Calu3 (cell line): Measurements from ENCODE around the gene FAF2. TPM values are rescaled to one million over a fixed set of nuclear protein-coding genes. Genes with fewer than 3 reads are reported as not detected.

ENCODE experiments used
- BruUV-seq: library from RNA; stranded (reverse); fragments of 400-500 nt; replicated peaks from 2 replicates; lab custom pipeline; 2021; lab: Mats Ljungman, UMichigan
- CTCF ChIA-PET: fragments of 300-600 bp; sonication (Branson Sonifier 250); formaldehyde crosslinking; loops from one replicate; lab custom pipeline; 2022; ENCODE audit warnings: antibody characterized with exemption; lab: Charles Lee
- DNase-seq: peaks from one replicate; pipeline ENCODE4 v3.0.0; 2022
- H3K27ac Mint-ChIP-seq: one replicate; pipeline ENCODE4 v1.8.0; 2022; ENCODE audit warnings: mixed read lengths; ENCODE audit not compliant: unreplicated experiment
- H3K27me3 Mint-ChIP-seq: one replicate; pipeline ENCODE4 v1.8.0; 2022; ENCODE audit warnings: mixed read lengths; ENCODE audit not compliant: unreplicated experiment
- H3K36me3 Mint-ChIP-seq: one replicate; pipeline ENCODE4 v1.8.0; 2022; ENCODE audit warnings: mild to moderate bottlenecking, moderate library complexity, mixed read lengths; ENCODE audit not compliant: insufficient read depth, unreplicated experiment
- H3K4me1 Mint-ChIP-seq: one replicate; pipeline ENCODE4 v1.8.0; 2022; ENCODE audit warnings: mild to moderate bottlenecking, low read depth, mixed read lengths; ENCODE audit not compliant: unreplicated experiment
- H3K4me3 Mint-ChIP-seq: one replicate; pipeline ENCODE4 v1.8.0; 2022; ENCODE audit warnings: mild to moderate bottlenecking, low read depth, moderate library complexity, mixed read lengths; ENCODE audit not compliant: unreplicated experiment
- H3K9me3 Mint-ChIP-seq: one replicate; pipeline ENCODE4 v1.8.0; 2022; ENCODE audit warnings: low read depth, mixed read lengths; ENCODE audit not compliant: unreplicated experiment
- intact Hi-C: fragments of 100-400 bp; cut with micrococcal nuclease; formaldehyde crosslinking; loops from one replicate; pipeline ENCODE4 v1.10.0; 2022; ENCODE audit not compliant: unreplicated experiment
- total RNA-seq: library from RNA; stranded (reverse); gene quantifications from 2 replicates; pipeline ENCODE4 v1.2.3, GENCODE V29; 2022
- TF ChIP-seq, protein P1 (sequence below): fragments of 200-600 bp; IDR thresholded peaks from one replicate; pipeline ENCODE4 v1.8.0; 2022; ENCODE audit warnings: antibody characterized with exemption; ENCODE audit not compliant: unreplicated experiment

Gene FAF2
- total RNA-seq, 1 experiment from 2014 or later, result 73.6 TPM

DNA sequence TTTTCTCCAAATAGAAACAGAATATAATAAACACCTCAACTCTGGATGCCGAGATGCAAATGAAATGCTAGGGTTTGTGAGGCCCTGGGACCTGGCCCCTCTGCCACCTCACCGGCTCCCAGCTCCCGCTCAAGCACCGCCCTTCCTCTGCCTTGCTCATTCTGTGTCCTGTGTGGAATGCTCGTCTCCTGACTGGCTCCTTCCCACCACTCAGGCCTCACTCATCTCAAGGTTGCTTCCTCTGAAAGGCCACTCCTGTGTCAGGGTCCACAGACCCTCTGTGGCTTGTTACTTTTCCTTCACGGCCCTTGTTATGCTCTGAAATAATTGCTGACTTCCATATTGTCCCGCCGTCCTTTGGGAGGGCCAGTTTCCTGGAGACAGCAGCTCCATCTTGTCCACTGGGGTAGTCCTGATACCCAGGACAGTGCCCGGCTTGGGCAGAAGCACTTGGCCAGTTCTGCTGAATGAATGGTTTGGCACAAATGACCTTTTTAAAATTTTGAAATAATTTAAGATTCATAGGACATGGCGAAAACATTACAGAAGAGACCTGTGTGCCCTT lies 73.6 kb downstream of the FAF2 start:
- Mint-ChIP-seq H3K9me3 (no peaks in the 10 kb centered on the region), H3K36me3 (no peaks in the 10 kb centered on the region), H3K4me3 (no peak overlapping the region), H3K27ac (no peak overlapping the region), H3K27me3 (peaks cover 9% of the 10 kb centered on the region), H3K4me1 (peaks cover 7% of the 10 kb centered on the region)
- TF ChIP-seq, protein P1, sequence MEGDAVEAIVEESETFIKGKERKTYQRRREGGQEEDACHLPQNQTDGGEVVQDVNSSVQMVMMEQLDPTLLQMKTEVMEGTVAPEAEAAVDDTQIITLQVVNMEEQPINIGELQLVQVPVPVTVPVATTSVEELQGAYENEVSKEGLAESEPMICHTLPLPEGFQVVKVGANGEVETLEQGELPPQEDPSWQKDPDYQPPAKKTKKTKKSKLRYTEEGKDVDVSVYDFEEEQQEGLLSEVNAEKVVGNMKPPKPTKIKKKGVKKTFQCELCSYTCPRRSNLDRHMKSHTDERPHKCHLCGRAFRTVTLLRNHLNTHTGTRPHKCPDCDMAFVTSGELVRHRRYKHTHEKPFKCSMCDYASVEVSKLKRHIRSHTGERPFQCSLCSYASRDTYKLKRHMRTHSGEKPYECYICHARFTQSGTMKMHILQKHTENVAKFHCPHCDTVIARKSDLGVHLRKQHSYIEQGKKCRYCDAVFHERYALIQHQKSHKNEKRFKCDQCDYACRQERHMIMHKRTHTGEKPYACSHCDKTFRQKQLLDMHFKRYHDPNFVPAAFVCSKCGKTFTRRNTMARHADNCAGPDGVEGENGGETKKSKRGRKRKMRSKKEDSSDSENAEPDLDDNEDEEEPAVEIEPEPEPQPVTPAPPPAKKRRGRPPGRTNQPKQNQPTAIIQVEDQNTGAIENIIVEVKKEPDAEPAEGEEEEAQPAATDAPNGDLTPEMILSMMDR, result no peak
- CTCF ChIA-PET, result no interaction called here
- BruUV-seq, result no TSS peak
- intact Hi-C loops, result no loop called here
- DNase-seq, result no peak

GRCh38 chr5:176524138-176524537 lies 76.0 kb downstream of the FAF2 start:
- H3K27ac Mint-ChIP-seq, result no peak overlapping the region
- BruUV-seq, result no TSS peak

DNA sequence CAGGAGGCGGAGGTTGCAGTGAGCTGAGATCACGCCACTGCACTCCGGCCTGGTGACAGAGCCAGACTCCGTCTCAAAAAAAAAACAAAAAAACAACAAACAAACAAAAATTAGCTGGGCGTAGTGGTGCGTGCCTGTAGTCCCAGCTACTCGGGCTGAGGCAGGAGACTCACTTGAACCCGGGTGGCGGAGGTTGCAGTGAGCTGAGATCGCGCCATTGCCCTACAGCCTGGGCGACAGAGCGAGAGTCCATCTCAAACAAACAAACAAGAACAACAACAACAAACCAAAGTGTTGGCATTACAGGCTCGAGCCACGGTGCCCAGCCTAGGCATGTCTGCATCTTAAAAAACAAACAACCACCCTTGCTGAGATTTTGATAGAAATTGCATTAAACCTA lies 76.8 kb downstream of the FAF2 start:
- TF ChIP-seq, protein P1, result no peak
- intact Hi-C loops, result no loop called here
- Mint-ChIP-seq H3K9me3 (no peaks in the 10 kb centered on the region), H3K4me1 (no peaks in the 10 kb centered on the region), H3K27ac (no peak overlapping the region), H3K27me3 (peaks cover 9% of the 10 kb centered on the region), H3K4me3 (no peak overlapping the region), H3K36me3 (peaks cover 6% of the 10 kb centered on the region)
- no TSS peak for BruUV-seq
- CTCF ChIA-PET, result no interaction called here
- no peak for DNase-seq

More at GRCh38 chr5:176524138-176524537, 76.0 kb downstream of the FAF2 start:
- no peaks in the 10 kb centered on the region for H3K9me3 Mint-ChIP-seq
- CTCF ChIA-PET, result no interaction called here
- no peaks in the 10 kb centered on the region for H3K4me1 Mint-ChIP-seq
- H3K4me3 Mint-ChIP-seq, result no peak overlapping the region
- intact Hi-C loops, result no loop called here
- no peak for DNase-seq
- H3K27me3 Mint-ChIP-seq, result peaks cover 9% of the 10 kb centered on the region
- peaks cover 6% of the 10 kb centered on the region for H3K36me3 Mint-ChIP-seq
- TF ChIP-seq, protein P1, result no peak

DNA sequence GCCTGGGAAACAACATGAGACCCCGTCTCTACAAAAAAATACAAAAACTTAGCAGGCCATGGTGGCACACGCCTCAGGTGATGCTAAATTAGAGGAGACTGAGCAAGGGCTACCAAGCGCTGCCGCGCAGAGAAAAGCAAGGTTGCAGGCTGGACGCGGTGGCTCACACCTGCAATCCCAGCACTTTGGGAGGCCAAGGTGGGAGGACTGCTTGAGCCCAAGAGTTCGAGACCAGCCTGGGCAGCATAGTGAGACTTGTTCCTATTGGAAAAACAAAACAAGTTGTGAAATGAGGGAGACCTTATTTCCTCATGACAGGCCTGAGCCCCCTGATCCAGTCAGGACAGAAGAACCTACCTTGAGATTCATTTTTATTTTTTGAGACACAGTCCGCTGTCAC lies 77.5 kb downstream of the FAF2 start:
- Mint-ChIP-seq H3K27me3 (peaks cover 9% of the 10 kb centered on the region), H3K36me3 (peaks cover 6% of the 10 kb centered on the region), H3K4me3 (no peak overlapping the region), H3K27ac (no peak overlapping the region), H3K9me3 (no peaks in the 10 kb centered on the region), H3K4me1 (no peaks in the 10 kb centered on the region)
- BruUV-seq, result no TSS peak
- intact Hi-C loops, result no loop called here
- CTCF ChIA-PET, result no interaction called here
- no peak for DNase-seq
- TF ChIP-seq, protein P1, result no peak
